Naive thymus-derived CD8-positive, alpha-beta T cell (primary cell): ENCODE results near the gene RGS8. TPM values are rescaled to one million over a fixed set of nuclear protein-coding genes. Genes with fewer than 3 reads are reported as not detected.

ENCODE experiments used
- ATAC-seq, 2 donors: fragments of 150-1000 bp; cut with Tn5 transposase in 1 of 2; sonication (Bioruptor Pico), chemical (Tn5 transposase) in 1 of 2; 1 replicate in 1 of 2; 2 replicates in 1 of 2; pipeline ENCODE4 v1.10.0; 2021; ENCODE audit warnings: mild to moderate bottlenecking in 2 of 2, moderate library complexity in 2 of 2
- POLR2A ChIA-PET: fragments of 350-600 bp; sonication (Branson Sonifier 250); formaldehyde crosslinking; loops from one replicate; lab custom pipeline; 2021; ENCODE audit warnings: antibody characterized with exemption; lab: Charles Lee
- DNase-seq, 10 donors: peaks; one replicate each; pipeline versions ENCODE4 v3.0.0 to v3.0.0-alpha.2; 2020 to 2022
- H3K27ac Mint-ChIP-seq, 10 donors: one replicate each; pipeline ENCODE4 v1.8.0; 2020 to 2022; ENCODE audit warnings: mild to moderate bottlenecking in 10 of 10, mixed read lengths in 10 of 10, moderate library complexity in 4 of 10, inconsistent platforms in 1 of 10
- H3K27me3 Mint-ChIP-seq, 5 donors: one replicate each; pipeline ENCODE4 v1.8.0; 2021 to 2022; ENCODE audit warnings: mixed read lengths in 5 of 5
- H3K36me3 Mint-ChIP-seq, 3 donors: one replicate each; pipeline ENCODE4 v1.8.0; 2020 to 2022; ENCODE audit warnings: mixed read lengths in 3 of 3, mild to moderate bottlenecking in 2 of 3, inconsistent platforms in 1 of 3
- H3K4me1 Mint-ChIP-seq, 4 donors: one replicate each; pipeline ENCODE4 v1.8.0; 2021 to 2022; ENCODE audit warnings: mixed read lengths in 4 of 4
- H3K4me3 Mint-ChIP-seq, 10 donors: one replicate each; pipeline ENCODE4 v1.8.0; 2020 to 2022; ENCODE audit warnings: mild to moderate bottlenecking in 10 of 10, mixed read lengths in 10 of 10, moderate library complexity in 6 of 10, inconsistent platforms in 1 of 10
- H3K9me3 Mint-ChIP-seq, 9 donors: one replicate each; pipeline ENCODE4 v1.8.0; 2020 to 2022; ENCODE audit warnings: mixed read lengths in 9 of 9, mild to moderate bottlenecking in 3 of 9, inconsistent platforms in 1 of 9, moderate library complexity in 1 of 9
- polyA plus RNA-seq, 3 donors: library from polyadenylated mRNA; unstranded; fragments of 300-500 nt; fragmentation: Illumina TruSeq; gene quantifications; one replicate each; pipeline ENCODE4 v1.2.3, GENCODE V29; 2021
- total RNA-seq, 8 experiments: library from RNA in 2 of 8; stranded (reverse) in 2 of 8; gene quantifications; one replicate each; pipeline ENCODE4 v1.2.3 and lab custom pipeline; 2021 to 2026

The RGS8 gene
- total and polyA plus RNA-seq, 5 experiments from 2014 or later: not detected

- H3K27me3 Mint-ChIP-seq: peaks cover 0 to 9% (median 7%) of the 10 kb centered on the region in 5 donors
- H3K9me3 Mint-ChIP-seq: no peaks in the 10 kb centered on the region
- no peaks in the 10 kb centered on the region for H3K4me1 Mint-ChIP-seq
- no peak for ATAC-seq
- no peaks in the 10 kb centered on the region for H3K36me3 Mint-ChIP-seq
- no peak overlapping the region for H3K27ac Mint-ChIP-seq
- no peak overlapping the region for H3K4me3 Mint-ChIP-seq
- no peak for DNase-seq
- POLR2A ChIA-PET: no interaction called here
Measured at GRCh38 chr1:182662956-182663355, 21.4 kb downstream of the RGS8 start.

- Mint-ChIP-seq H3K4me3 (no peak overlapping the region), H3K9me3 (no peaks in the 10 kb centered on the region), H3K4me1 (no peaks in the 10 kb centered on the region), H3K27ac (no peak overlapping the region), H3K27me3 (peaks cover 2 to 12% (median 9%) of the 10 kb centered on the region in 5 donors), H3K36me3 (no peaks in the 10 kb centered on the region)
- ATAC-seq: no peak
- no peak for DNase-seq
- POLR2A ChIA-PET: no interaction called here
Measured at GRCh38 chr1:182662121-182662890, 22.1 kb downstream of the RGS8 start.

- Mint-ChIP-seq H3K4me3 (no peak overlapping the region), H3K27ac (no peak overlapping the region), H3K27me3 (peaks cover 6 to 18% (median 10%) of the 10 kb centered on the region in 5 donors), H3K4me1 (no peaks in the 10 kb centered on the region), H3K36me3 (no peaks in the 10 kb centered on the region), H3K9me3 (no peaks in the 10 kb centered on the region)
- DNase-seq (no peak), ATAC-seq (no peak)
- POLR2A ChIA-PET: no interaction called here
Measured at GRCh38 chr1:182658055-182658454, 26.3 kb downstream of the RGS8 start.

GRCh38 chr1:182656842-182657397 is 27.5 kb downstream of the RGS8 start:
- no peak for DNase-seq
- no peak for ATAC-seq
- H3K4me3 Mint-ChIP-seq: no peak overlapping the region
- no peaks in the 10 kb centered on the region for H3K4me1 Mint-ChIP-seq
- POLR2A ChIA-PET: interaction anchor here (0.6 kb wide), 1 partner anchor 432 kb away, joined by 4 read pairs; no protein-coding TSS in a partner anchor
- no peaks in the 10 kb centered on the region for H3K36me3 Mint-ChIP-seq
- H3K9me3 Mint-ChIP-seq: no peaks in the 10 kb centered on the region
- H3K27me3 Mint-ChIP-seq: peaks cover 3 to 18% (median 10%) of the 10 kb centered on the region in 5 donors
- no peak overlapping the region for H3K27ac Mint-ChIP-seq

GRCh38 chr1:182653986-182654385 is 30.4 kb downstream of the RGS8 start:
- Mint-ChIP-seq H3K4me1 (no peaks in the 10 kb centered on the region), H3K27ac (no peak overlapping the region), H3K36me3 (no peaks in the 10 kb centered on the region), H3K27me3 (peaks cover 0 to 10% (median 10%) of the 10 kb centered on the region in 5 donors), H3K9me3 (no peaks in the 10 kb centered on the region), H3K4me3 (no peak overlapping the region)
- POLR2A ChIA-PET: no interaction called here
- ATAC-seq (no peak), DNase-seq (no peak)

GRCh38 chr1:182652933-182653332 is 31.5 kb downstream of the RGS8 start:
- H3K4me1 Mint-ChIP-seq: no peaks in the 10 kb centered on the region
- H3K27ac Mint-ChIP-seq: no peak overlapping the region
- POLR2A ChIA-PET: no interaction called here
- H3K36me3 Mint-ChIP-seq: no peaks in the 10 kb centered on the region
- no peak for ATAC-seq
- peaks cover 2 to 12% (median 10%) of the 10 kb centered on the region in 5 donors for H3K27me3 Mint-ChIP-seq
- H3K9me3 Mint-ChIP-seq: no peaks in the 10 kb centered on the region
- no peak for DNase-seq
- no peak overlapping the region for H3K4me3 Mint-ChIP-seq

- Mint-ChIP-seq H3K27ac (no peak overlapping the region), H3K36me3 (no peaks in the 10 kb centered on the region), H3K4me1 (no peaks in the 10 kb centered on the region), H3K27me3 (peaks cover 0 to 6% (median 2%) of the 10 kb centered on the region in 5 donors), H3K9me3 (no peaks in the 10 kb centered on the region), H3K4me3 (no peak overlapping the region)
- POLR2A ChIA-PET: no interaction called here
- ATAC-seq: no peak
- DNase-seq: no peak
Measured at GRCh38 chr1:182651339-182651724, 33.1 kb downstream of the RGS8 start.

- Mint-ChIP-seq H3K4me1 (no peaks in the 10 kb centered on the region), H3K27ac (no peak overlapping the region), H3K9me3 (no peaks in the 10 kb centered on the region), H3K36me3 (no peaks in the 10 kb centered on the region), H3K27me3 (peaks cover 0 to 4% (median 3%) of the 10 kb centered on the region in 5 donors), H3K4me3 (no peak overlapping the region)
- ATAC-seq: no peak
- POLR2A ChIA-PET: no interaction called here
- DNase-seq: no peak
Measured at GRCh38 chr1:182650678-182651338, 33.6 kb downstream of the RGS8 start.

GRCh38 chr1:182649041-182649440 is 35.3 kb downstream of the RGS8 start:
- no peak overlapping the region for H3K27ac Mint-ChIP-seq
- H3K4me1 Mint-ChIP-seq: no peaks in the 10 kb centered on the region
- no peaks in the 10 kb centered on the region for H3K9me3 Mint-ChIP-seq

GRCh38 chr1:182646739-182647138 is 37.6 kb downstream of the RGS8 start:
- no peak overlapping the region for H3K4me3 Mint-ChIP-seq
- H3K4me1 Mint-ChIP-seq: no peaks in the 10 kb centered on the region
- POLR2A ChIA-PET: no interaction called here

More at GRCh38 chr1:182649041-182649440, 35.3 kb downstream of the RGS8 start:
- Mint-ChIP-seq H3K4me3 (no peak overlapping the region), H3K36me3 (no peaks in the 10 kb centered on the region), H3K27me3 (peaks cover 0 to 16% (median 4%) of the 10 kb centered on the region in 5 donors)
- POLR2A ChIA-PET: interaction anchor here (0.7 kb wide), 1 partner anchor 44 kb away, joined by 7 read pairs; no protein-coding TSS in a partner anchor
- no peak for ATAC-seq
- DNase-seq: no peak

GRCh38 chr1:182644886-182645285 is 39.5 kb downstream of the RGS8 start:
- no peaks in the 10 kb centered on the region for H3K36me3 Mint-ChIP-seq
- H3K4me3 Mint-ChIP-seq: no peak overlapping the region
- H3K27ac Mint-ChIP-seq: peak overlapping the region in 1 of 10 donors; percentile 17
- H3K4me1 Mint-ChIP-seq: no peaks in the 10 kb centered on the region
- DNase-seq: no peak
- H3K27me3 Mint-ChIP-seq: peaks cover 0 to 16% (median 7%) of the 10 kb centered on the region in 5 donors
- no peak for ATAC-seq
- H3K9me3 Mint-ChIP-seq: no peaks in the 10 kb centered on the region
- POLR2A ChIA-PET: no interaction called here

More at GRCh38 chr1:182646739-182647138, 37.6 kb downstream of the RGS8 start:
- DNase-seq (no peak), ATAC-seq (no peak)
- Mint-ChIP-seq H3K27me3 (peaks cover 0 to 16% (median 7%) of the 10 kb centered on the region in 5 donors), H3K36me3 (no peaks in the 10 kb centered on the region), H3K27ac (no peak overlapping the region), H3K9me3 (no peaks in the 10 kb centered on the region)

- Mint-ChIP-seq H3K4me1 (no peaks in the 10 kb centered on the region), H3K36me3 (no peaks in the 10 kb centered on the region), H3K9me3 (no peaks in the 10 kb centered on the region), H3K27me3 (peaks cover 0 to 16% (median 7%) of the 10 kb centered on the region in 5 donors), H3K27ac (no peak overlapping the region), H3K4me3 (no peak overlapping the region)
- POLR2A ChIA-PET: no interaction called here
- DNase-seq (no peak), ATAC-seq (no peak)
Measured at GRCh38 chr1:182643699-182644098, 40.7 kb downstream of the RGS8 start.

- Mint-ChIP-seq H3K4me1 (no peaks in the 10 kb centered on the region), H3K27me3 (peaks cover 0 to 21% (median 4%) of the 10 kb centered on the region in 5 donors), H3K27ac (no peak overlapping the region), H3K36me3 (no peaks in the 10 kb centered on the region), H3K9me3 (no peaks in the 10 kb centered on the region), H3K4me3 (no peak overlapping the region)
- ATAC-seq: no peak
- DNase-seq: no peak
- POLR2A ChIA-PET: no interaction called here
Measured at GRCh38 chr1:182642461-182642860, 41.9 kb downstream of the RGS8 start.
